ENCODE data around the gene MAP4K1.
"Not testable (repeated sequence)": the region's sequence is repeated elsewhere in the genome, so short reads cannot be mapped to it uniquely, and the experiment has no call there.

DNA sequence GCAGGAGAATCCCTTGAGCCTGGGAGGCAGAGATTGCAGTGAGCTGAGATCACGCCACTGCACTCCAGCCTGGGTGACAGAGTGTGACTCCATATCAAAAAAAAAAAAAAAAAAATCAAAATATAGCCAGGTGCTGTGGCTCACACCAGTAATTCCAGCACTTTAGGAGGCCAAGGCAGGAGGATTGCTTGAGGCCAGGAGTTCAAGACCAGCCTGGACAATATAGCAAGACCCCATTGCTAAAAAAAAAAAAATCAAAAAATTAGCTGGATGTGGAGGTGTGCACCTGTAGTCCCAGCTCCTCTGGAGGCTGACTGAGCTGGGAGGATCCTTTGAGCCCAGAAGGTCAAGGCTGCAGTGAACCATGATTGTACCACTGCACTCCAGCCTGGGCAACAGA lies 64.5 kb downstream of the MAP4K1 start:
- TF ChIP-seq, protein P1, sequence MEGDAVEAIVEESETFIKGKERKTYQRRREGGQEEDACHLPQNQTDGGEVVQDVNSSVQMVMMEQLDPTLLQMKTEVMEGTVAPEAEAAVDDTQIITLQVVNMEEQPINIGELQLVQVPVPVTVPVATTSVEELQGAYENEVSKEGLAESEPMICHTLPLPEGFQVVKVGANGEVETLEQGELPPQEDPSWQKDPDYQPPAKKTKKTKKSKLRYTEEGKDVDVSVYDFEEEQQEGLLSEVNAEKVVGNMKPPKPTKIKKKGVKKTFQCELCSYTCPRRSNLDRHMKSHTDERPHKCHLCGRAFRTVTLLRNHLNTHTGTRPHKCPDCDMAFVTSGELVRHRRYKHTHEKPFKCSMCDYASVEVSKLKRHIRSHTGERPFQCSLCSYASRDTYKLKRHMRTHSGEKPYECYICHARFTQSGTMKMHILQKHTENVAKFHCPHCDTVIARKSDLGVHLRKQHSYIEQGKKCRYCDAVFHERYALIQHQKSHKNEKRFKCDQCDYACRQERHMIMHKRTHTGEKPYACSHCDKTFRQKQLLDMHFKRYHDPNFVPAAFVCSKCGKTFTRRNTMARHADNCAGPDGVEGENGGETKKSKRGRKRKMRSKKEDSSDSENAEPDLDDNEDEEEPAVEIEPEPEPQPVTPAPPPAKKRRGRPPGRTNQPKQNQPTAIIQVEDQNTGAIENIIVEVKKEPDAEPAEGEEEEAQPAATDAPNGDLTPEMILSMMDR (IDR thresholded peaks at IDR 0.05; ENCODE audit: low read length), result not testable (repeated sequence)
- not testable (repeated sequence) for TF ChIP-seq EZH2 (optimal IDR thresholded peaks at IDR 0.05; ENCODE audit: low read depth, low read length); EZH2phosphoT487 (IDR thresholded peaks at IDR 0.05; ENCODE audit: low read length)

Measured in MM.1S (cell line).